Epidermal melanocyte (primary cell): ENCODE measurements around the gene PDGFC.

Source experiments
- DNase-seq: peaks from one replicate; pipeline ENCODE4 v3.0.0; 2011; ENCODE audit warnings: low spot score; ENCODE audit not compliant: insufficient read length

The PDGFC gene

DNA sequence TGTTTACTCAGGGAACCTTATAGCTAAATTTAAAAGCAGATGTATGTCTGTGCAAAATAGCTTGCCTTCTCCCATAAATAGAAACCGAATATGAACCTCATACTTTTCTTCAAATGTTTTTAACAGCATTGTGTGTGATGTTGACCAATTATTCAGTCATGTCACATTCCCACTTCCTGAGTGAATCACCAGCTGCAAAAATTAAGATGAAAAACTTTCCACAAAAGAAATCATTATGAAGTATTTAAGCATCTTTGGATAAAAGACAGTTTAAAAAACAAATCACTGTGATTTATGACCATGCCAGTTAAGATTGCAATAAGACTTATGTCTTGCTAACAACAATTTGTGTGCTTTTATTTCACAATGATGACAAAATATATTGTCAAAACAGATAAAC lies 220.1 kb downstream of the PDGFC start:
- peak; percentile 25 for DNase-seq

DNA sequence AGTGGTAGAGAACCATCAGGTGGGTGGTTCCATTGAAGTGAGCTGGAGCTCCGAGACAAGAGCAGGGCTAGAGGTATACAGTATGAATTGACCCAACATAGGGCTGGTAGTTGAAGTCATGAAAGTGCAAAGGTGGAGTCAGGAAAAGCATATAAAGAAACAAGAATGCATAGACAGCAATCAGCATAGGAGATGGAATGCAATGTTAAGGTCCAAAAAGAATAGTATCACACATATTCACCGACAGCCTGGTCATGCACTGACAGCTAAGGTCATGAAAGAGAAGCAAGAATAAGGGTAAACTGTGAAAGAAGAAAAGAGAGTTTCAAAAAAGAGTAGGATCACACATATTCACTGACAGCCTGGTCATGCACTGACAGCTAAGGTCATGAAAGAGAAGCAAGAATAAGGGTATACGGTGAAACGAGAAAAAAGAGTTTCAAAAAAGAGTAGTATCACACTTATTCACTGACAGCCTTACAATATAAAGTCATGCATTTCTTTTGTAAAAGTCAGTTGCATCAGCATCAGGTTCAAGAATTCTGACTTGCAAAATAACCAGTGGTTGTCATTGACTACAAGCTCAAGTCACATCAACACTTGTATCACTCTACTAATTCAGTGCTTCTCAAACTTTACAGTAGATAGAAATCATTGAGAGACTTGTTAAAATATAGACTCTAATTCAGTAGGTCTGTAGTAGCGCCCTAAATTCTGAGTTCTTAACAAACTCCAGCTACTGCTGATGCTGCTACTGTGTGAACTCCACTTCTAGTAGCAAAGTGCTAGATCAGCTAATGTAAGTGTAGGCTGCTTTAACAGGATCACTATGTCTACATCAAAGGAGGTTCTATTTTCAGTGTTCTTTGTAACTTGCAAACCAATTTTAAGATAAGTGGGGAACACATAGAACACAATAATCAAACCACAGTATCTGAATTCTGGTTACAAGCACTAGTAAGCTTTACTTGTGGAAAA lies 221.9 kb downstream of the PDGFC start:
- DNase-seq, result no peak

DNA sequence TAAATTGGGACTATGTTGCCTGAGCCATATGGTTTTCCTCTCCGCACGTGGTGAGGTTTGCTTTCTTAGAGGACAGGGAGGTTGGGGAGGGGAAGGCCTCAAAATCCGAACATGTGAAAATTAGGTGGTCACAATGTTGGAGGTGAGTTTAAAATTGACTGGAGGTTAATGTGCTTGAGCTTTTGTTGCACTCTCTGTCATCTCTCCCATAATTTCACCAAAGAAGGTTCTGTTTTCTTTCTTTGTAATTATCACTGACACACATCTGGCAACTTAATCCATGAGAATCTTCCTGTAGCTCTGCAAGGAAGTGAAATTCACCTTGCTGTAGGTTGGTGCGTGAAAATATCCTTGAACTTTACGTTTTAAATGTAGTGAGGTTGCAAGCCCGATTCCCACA lies 225.5 kb downstream of the PDGFC start:
- no peak for DNase-seq

DNA sequence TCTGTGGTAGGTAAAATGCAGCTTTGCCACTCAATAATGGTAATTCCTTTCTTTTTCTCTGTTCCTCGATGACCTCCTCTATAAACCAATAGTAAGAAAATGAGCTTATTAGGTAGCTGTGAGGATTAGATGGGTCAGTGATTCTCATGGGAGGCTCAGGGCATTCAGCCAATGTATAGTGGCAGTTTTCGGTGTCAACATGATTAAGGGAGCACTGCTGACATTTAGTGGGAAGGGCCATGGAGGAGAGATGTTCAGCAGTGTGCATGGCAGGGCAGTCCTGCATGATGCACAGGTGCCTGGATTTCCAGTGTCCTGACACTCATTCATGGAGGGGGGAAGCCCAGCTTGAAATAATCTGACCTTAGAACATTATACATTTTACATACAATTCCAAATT lies 232.8 kb downstream of the PDGFC start:
- DNase-seq, result no peak

DNA sequence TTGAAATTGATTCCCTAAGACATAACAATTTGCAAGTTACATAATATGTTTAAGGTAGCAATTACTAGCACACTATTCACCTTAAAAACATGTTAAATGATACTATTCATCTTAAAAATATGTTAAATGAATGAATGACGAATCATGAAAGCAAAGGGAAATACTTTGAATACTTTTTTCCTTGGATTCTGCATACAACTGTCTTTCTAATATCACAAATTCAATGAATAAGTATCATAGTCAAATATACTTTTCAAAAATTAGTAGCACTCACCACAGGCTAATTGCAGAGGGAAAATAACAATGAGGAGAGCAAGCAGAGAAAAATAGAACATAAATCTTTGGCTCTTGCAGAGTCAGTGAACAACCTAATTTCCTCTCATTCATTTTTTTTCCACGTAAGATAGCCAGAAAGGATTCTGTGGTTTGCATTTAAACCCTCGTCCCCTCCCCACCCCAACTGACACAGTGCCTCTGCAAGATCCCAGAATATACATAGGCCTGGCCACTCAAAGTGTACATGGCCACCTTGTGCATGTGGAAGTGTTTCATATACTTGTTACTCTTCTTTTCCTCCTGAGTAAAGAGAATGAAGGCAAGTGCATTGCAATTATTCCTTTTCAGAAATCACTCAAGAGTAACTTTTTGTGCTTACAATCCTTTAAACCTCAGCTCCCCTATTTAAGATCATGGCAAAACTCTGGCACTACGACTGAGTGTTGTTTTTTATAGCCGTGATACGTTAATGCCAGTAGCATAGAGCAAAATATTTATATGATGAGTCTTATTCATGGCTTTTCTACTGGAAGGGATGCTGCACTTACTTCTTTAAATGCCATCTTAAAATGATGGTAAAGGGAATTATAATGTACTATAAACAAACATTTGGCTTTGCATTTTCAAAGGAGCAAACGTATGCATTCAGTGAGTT lies 236.4 kb downstream of the PDGFC start:
- no peak for DNase-seq

DNA sequence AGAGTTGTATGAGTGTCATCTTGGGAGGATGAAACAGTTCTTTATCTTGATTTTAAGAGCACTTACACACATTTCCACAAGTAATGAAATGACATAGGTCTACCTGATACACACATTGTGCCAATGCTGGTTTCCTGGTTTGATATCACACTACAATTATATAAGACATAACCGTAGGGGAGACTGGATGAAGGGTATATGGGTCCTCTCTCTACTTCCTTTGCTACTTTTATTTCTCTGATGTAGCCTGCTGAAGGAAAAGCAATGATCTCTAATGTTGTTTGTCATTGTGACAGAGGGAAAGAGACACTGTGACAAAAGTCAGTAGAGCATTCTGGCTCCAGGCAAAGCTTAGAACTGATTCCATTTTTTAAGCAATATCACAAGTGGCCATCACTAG lies 238.0 kb downstream of the PDGFC start:
- no peak for DNase-seq

DNA sequence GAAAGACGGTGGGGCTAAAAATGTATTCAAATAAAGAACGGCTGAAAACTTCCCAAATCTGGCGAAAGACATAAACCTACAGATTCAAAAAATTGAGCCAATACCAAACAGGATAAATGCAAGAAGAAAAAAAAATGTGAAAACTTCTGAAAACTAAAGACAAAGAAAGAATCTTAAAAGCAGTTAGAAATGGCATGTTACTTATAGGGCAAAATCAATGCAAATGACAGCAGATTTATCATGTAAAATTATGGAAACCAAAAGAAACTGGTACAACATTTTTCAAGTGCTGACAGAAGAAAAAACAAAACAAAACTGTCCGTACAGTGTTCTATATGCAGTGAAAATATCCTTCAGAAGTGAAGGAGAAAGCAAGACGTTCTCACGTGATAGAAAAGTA lies 239.0 kb downstream of the PDGFC start:
- no peak for DNase-seq

DNA sequence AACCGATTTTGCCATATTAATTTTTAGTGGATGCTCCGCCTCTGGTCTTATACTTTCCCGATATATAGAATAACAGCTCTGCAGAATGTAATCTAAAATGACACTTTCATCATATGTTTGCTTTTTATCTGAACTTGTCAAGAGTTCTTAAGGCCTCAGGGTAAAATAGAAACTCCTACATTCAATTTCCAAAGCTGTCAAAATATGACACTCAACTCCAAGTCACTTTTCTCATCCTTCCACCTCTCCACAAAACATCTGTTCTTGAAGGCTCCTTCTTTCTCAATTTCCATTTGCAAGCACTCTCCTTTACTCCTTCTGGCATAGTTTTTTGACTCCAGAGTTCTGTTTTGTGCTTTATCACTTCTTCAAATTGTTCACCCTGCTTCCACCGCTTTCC lies 242.2 kb downstream of the PDGFC start:
- DNase-seq, result no peak

DNA sequence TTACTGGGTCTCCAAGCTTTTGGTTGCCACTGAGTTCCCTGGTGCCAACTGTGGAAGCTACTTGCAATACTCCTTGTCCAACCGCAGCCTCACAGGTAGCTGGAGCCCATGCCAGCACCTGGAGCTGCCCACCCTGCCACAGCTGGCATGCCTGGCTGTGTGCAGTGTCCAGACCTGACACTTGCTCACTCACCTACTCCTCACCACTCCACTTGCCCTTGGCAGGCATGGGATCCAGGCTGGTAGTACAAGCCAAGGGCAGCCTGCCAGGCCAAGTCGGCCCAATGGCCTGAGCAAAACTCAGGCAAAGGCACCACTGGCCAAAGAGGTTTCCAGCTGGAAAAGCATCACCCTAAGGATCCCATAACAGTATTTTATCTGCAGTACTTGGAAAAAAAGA lies 246.3 kb downstream of the PDGFC start:
- no peak for DNase-seq

DNA sequence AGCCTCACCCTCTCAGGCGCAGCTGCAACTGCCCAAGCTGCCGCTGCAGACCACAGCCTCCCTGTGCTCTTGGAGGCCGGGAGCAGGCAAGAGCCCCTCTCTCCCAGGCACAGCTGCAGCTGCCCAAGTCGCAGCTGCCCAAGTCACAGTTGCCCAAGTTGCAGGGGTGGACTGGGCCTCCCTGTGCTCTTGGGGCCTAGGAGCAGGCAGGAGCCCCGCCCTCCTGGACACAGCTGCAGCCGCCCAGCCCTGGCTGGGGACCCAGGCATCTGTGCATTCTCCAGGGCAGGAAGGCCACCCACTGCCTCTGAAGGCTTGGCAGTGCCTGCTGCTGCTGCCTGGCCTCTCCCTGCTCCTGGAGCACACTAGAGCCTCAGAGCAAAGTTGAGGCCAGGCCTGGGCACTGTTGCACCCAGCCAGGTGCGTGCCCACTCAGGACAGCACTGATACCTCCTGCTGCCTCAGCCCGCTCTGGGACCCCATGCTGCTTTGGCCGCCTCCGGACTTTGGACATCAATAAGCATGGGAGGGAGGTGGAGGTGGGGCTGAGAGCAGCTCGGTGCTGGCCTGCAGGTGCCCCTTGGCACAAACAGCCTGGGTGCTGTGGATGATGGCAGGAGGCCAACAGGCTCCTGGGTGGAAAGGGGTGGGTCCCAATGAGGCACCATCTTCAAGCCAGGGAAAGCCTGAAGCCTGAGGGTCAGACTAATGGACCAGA lies 247.5 kb downstream of the PDGFC start:
- DNase-seq, result no peak

DNA sequence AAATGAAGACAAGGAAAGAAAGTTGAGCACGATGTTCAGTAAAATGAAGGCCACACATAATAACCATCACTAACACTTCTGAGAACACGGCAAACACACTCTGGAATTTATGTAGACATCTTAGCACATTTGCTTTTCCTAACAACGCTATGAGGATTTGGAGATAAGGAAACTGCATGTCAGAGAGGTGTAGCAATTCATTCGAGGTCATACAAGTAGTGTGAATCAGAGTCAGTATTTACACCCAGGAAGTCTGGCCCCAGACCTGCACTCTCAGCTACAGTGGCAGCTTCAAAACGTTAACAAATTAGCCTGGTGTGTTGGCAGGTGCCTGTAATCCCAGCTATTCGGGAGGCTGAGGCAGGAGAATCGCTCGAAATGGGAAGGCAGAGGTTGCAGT lies 253.4 kb downstream of the PDGFC start:
- DNase-seq, result no peak

DNA sequence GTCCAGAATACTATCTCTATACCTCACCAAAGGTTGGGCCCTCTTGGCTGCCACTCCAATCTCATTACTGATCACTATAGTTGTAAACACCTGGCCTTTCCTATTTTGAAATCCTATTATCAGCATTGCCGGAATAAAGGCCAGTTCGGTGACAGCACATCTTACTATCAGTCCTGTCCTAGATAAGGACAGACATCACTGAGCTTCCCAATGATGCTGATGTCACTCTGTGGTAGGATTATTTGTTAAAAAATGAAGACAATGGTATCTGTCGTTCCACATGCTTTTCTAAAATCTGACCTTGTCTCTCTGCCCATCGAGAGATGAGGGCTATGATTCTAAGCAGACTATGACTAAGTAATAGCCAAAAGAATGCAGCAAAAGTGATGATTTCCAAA lies 260.4 kb downstream of the PDGFC start:
- no peak for DNase-seq
